HG02763 (cell line): ENCODE data around the gene CRACR2B.

Experiments
- ATAC-seq: cut with Tn5 transposase; IDR thresholded peaks from one replicate; pipeline ENCODE4 v1.9.1; 2021; ENCODE audit warnings: mild to moderate bottlenecking, moderate library complexity; ENCODE audit not compliant: unreplicated experiment

CRACR2B gene

DNA sequence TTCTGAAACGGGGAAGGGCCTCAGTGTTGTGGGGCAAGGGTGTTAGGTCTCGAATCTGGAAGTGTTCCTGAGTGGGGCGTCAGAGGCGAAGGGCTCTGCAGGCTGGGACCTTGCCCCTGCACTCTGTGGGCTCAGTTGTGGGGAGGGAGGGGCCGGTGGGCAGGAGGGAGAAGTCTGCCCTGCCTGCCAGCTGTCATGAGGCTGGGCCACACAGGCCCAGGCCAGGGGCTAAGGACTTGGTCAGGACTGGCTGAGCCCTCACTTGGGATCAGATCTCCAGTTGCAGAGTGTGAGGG lies at the start of gene CRACR2B:
CRACR2B (plus strand) TSS at position 23 of the 296 bp plus-strand sequence. CDS start 689 bp downstream, outside the sequence.
- ATAC-seq, result no peak

GRCh38 chr11:778976-779954 lies 48.5 kb upstream of the CRACR2B start:
- ATAC-seq, result no peak

- no peak for ATAC-seq
Measured at GRCh38 chr11:779955-780532, 47.7 kb upstream of the CRACR2B start.

- ATAC-seq, result no peak
Measured at GRCh38 chr11:782264-783174, 45.2 kb upstream of the CRACR2B start.

DNA sequence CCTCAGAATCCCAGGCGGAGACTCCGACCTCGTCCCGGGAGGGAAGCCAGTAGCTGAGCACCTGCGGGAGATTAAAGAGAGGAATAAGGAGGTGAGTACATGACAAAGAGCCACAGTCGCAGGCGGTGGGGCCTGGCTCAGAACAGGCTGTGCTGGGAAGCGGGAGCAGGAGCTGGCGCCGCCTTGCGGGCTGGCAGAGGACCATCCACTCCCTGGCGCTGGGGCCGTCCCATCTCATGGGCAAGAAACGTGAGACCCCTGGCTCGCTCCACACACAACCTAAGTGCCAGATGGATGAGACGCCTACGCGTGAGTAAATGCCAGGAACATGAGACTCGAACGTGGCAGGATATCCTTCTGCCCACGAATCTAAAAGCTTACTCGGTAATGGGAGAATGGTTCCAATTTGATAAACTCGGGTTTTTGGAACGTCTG lies 44.1 kb upstream of the CRACR2B start:
- ATAC-seq, result no peak

- ATAC-seq, result no peak
Measured at GRCh38 chr11:786235-787083, 41.3 kb upstream of the CRACR2B start.

- no peak for ATAC-seq
Measured at GRCh38 chr11:787084-787675, 40.5 kb upstream of the CRACR2B start.

DNA sequence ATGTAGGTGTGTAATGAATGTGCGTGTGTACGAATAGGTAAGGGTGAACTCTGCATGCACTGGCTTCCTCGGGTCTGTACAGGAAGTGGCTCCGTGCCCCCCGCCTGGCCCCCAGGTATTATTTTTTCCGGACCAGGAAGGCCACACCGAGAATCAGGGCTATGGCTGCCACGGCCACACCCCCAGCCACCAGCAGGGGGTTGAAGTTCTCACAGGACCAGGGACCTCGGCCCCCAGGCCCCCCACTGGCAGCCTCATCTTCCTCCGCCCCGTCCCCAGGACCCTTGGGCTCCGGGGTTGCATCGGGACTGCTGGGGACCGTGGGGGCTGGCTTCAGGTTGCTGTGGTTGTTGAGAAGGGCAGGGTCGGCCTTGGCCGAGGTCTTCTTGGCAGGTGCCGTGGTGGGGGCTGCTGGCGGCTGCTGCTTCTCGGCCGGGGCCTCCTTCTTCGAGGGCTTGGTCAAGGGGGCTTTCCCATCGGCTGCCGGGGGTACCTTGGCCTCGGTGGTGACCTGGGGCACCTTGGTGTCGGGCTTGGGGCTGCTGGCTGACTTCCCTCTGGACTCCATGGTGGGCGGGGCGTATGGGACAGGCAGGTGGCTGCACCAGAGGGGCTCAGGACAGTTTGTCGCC lies 39.6 kb upstream of the CRACR2B start:
- ATAC-seq, result no peak

DNA sequence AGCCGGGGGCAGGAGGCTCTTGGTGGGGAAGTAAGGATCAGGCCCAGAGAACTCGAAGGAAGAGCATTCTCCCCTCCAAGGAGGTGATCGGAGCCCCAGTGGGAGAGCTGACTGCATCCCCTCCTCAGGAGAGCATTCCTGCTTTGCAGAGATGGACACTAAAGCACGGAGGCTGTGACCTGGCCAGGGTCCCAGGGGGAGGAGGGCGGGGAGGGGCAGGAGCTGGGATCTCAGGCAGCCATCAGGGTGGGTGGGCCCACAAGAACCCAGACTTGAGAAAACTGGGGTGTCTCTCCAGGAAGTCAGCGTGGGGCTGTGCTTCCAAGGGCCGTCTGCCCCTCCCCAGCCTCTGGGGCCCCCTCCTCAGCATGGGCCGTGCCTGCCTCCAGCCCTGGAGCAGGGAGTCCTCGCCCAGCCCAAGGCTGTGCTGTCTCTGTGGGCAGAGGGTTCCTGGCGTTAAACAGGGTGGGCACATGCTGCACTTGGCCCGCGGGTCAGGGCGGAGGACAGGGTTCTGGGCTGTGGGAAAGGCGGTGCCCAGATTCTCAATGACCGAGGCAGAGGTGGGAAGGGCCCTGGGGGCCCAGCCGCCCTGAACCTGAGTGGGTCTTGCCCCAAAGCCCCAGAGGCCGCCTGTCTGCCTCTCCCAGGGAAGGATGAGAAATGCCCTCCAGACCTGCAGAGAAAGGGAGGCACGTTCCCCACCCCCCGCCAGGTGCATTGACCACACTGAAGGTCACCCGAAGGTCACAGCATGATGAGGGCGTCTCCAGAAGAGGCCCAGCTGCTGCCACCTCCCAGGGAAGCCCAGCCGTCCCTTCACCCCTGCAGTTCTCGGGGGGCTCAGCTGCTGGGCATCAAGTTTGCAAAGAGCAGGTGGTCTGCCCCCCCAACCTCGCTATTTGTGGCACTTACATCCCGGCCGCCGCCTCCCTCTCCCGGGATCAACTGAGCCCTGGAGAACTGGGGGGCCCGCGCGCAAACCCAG lies 38.5 kb upstream of the CRACR2B start:
- ATAC-seq, result no peak

- ATAC-seq, result no peak
Measured at GRCh38 chr11:789943-790342, 37.8 kb upstream of the CRACR2B start, which contains the start of gene CEND1. TSS of gene CEND1 (minus strand) at chr11:790090. CDS start at chr11:788576, 1,514 bp downstream.

GRCh38 chr11:790721-791564 lies 36.8 kb upstream of the CRACR2B start:
- ATAC-seq, result no peak

DNA sequence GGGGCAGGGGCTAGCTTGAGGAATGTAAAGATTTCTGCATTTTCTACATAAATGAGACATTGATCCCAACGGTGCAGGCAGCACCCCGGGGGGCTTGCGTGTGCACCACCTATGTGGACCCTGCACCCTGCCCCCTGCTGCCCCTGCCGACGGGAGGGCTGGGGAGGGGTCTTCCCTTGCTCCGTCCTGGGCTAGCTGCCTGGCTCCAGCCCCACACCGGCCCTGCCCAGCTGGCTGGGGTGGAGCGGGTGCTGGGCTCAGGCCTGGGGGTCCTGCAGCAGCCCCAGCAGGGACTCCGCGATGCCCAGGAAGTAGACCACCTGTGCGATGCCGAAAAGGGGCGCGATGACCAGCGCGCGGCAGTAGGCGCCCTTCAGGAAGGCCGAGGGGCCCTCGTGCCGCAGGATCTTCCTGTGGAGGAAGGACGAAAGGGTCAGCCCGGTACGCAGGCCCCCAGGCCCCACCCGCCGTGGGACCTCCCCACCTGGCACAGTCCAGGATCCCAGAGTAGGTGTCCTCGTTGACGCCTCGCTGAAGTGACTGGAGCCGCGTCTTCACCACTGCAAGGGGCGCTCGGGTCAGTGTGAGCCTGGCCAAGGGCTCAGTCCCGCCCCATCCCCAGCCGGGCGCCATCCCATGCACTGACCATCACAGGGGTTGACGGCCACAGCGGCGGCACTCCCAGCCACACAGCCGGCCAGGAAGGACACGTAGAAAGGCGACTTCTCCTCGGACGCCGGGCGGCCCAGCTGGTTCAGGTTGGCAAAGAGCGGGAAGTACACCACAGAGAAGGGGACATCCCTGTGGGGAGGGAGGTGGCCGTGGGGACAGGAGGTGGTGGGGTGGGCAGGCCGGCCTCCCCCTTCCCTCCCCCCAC lies 35.8 kb upstream of the CRACR2B start:
- ATAC-seq, result no peak

GRCh38 chr11:792535-792821 lies 35.2 kb upstream of the CRACR2B start:
- ATAC-seq, result no peak

DNA sequence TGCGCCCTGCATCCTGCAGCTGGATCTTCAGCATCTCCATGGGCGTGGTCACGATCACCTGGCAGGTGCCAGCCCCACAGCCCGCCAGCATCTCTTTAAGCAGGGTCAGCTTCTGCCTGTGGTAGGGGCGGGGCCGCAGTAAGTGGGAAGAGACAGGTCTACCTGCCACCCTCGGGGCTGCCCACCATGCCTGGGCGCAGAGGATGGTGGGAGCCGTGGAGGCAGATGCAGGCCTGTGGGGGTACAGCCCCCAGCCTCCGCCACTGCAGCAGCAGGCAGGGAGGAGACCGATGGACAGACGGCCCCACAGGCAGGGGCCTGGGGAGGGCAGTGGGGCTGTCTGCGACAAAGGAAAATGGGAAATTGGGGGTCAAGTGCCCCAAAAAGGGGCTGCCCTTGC lies 34.8 kb upstream of the CRACR2B start:
- ATAC-seq, result no peak

- ATAC-seq, result no peak
Measured at GRCh38 chr11:793556-793955, 34.2 kb upstream of the CRACR2B start.

DNA sequence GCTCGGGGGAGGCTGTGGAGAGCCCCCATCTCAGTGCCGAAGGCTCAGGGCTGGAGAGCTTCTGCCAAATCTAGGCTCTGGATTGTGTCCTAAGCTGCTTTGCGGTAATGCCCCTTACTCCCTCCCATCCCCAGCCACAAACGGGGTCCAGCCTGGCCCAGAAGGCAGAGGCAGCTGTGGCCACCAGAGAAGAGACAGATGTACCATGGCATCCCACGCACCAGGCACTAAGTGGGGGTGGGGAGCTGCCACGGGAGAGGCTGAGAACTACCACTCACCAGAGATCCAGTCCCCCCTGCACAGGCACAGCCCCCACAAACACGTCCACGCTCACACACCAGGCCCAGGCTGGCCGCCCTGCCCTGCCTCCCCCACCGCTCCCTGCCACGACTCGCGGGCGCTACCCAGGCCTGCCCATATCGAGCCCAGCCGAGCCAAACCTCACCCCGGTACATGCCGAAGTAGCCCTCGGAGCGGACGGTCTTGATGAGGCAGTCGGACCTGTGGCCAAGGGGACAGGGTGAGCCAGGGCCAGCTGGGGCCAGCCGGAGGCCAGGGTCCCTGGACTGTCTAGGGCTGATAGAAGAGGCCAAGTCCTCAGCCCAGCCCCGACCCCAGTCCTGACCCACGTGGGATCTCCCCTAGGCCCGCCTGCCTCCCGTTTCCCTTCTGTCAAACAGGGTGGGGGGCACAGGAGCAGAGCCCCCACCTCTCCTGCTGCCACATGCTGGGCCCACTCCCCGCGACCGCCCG lies 33.5 kb upstream of the CRACR2B start:
- ATAC-seq, result no peak
